Spleen (tissue), 11 donors: ENCODE measurements around the gene CORIN. TPM values are rescaled to one million over a fixed set of nuclear protein-coding genes. Genes with fewer than 3 reads are reported as not detected.

Source experiments
- DNase-seq: peaks from one replicate; pipeline ENCODE4 v3.0.0-alpha.2; 2020
- H3K27ac ChIP-seq, 8 donors: fragments of 200-600 bp; sonication (generic) in 7 of 8; 1 replicate in 4 of 8; 2 replicates in 4 of 8; pipeline versions ENCODE4 v1.5.0 to v1.8.0; 2016 to 2021; ENCODE audit warnings: inconsistent platforms in 4 of 8, mild to moderate bottlenecking in 4 of 8, moderate library complexity in 1 of 8
- H3K27me3 ChIP-seq, 7 donors: fragments of 200-600 bp; sonication (generic) in 6 of 7; replicated peaks in 1 of 7; 1 replicate in 4 of 7; 2 replicates in 3 of 7; pipeline versions ENCODE4 v1.5.0 to v1.8.0; 2016 to 2021; ENCODE audit warnings: inconsistent platforms in 3 of 7, mild to moderate bottlenecking in 1 of 7
- H3K36me3 ChIP-seq, 6 donors: fragments of 200-600 bp; sonication (generic) in 5 of 6; 1 replicate in 4 of 6; 2 replicates in 2 of 6; pipeline versions ENCODE4 v1.5.0 to v1.8.0; 2016 to 2021; ENCODE audit warnings: inconsistent platforms in 2 of 6
- H3K4me1 ChIP-seq, 6 donors: fragments of 200-600 bp; sonication (generic) in 5 of 6; 1 replicate in 3 of 6; 2 replicates in 3 of 6; pipeline versions ENCODE4 v1.5.0 to v1.8.0; 2016 to 2021; ENCODE audit warnings: inconsistent platforms in 3 of 6
- H3K4me3 ChIP-seq, 8 donors: fragments of 200-600 bp; sonication (generic) in 7 of 8; 1 replicate in 4 of 8; 2 replicates in 4 of 8; pipeline versions ENCODE4 v1.5.0 to v1.8.0; 2016 to 2021; ENCODE audit warnings: inconsistent platforms in 4 of 8, mild to moderate bottlenecking in 4 of 8, moderate library complexity in 2 of 8
- H3K9me3 ChIP-seq, 8 donors: fragments of 200-600 bp; sonication (generic) in 7 of 8; 1 replicate in 4 of 8; 2 replicates in 4 of 8; pipeline versions ENCODE4 v1.5.0 to v1.8.0; 2016 to 2021; ENCODE audit warnings: inconsistent platforms in 4 of 8
- POLR2A ChIP-seq, 3 donors: fragments of 450-650 bp; IDR thresholded peaks; one replicate each; pipeline ENCODE4 v1.5.1; 2017; ENCODE audit warnings: antibody characterized with exemption in 3 of 3, mild to moderate bottlenecking in 1 of 3
- POLR2AphosphoS5 ChIP-seq, 3 donors: sonication (generic); formaldehyde crosslinking; IDR thresholded peaks; one replicate each; pipeline ENCODE4 v1.5.1; 2017; ENCODE audit warnings: antibody characterized with exemption in 3 of 3
- WGBS, 5 donors: extraction: QIAGEN DNeasy Blood & Tissue Kit in 3 of 5; methylation state at CpG; one replicate each; pipeline versions ENCODE4 v1.1.5 to v1.1.7; 2013 to 2018; 5-methylcytosine and 5-hydroxymethylcytosine counted together
- intact Hi-C: fragments of 100-400 bp; cut with DNase I; formaldehyde crosslinking; loops from one replicate; pipeline ENCODE4 v1.15.0; 2023; ENCODE audit warnings: low total_unique reads
- polyA plus RNA-seq, 3 donors: library from polyadenylated mRNA; stranded (reverse); fragments of 200-250 nt; gene quantifications; one replicate each; pipeline ENCODE4 v1.2.1, GENCODE V29; 2013
- total RNA-seq, 7 donors: library from RNA; depleted of rRNA in 3 of 7; stranded (reverse); fragments of >200 nt in 3 of 7; fragmentation: NEBNext Ultra II Directional in 4 of 7; extraction: Animal tissue kit (Norgen Biotek cat#: 25700) in 4 of 7; gene quantifications; one replicate each; pipeline versions ENCODE4 v1.1.0 to v1.2.1, GENCODE V29; 2016 to 2021
- TF ChIP-seq, protein P1 (sequence below), 11 experiments: fragments of 200-600 bp in 7 of 11; fragments of 450-650 bp in 4 of 11; sonication (generic) in 4 of 11; IDR thresholded peaks in 8 of 11; conservative IDR thresholded peaks in 3 of 11; 1 replicate in 7 of 11; 2 replicates in 4 of 11; pipeline versions ENCODE4 v1.4.0 to v1.8.0; 2016 to 2021; ENCODE audit warnings: antibody characterized with exemption in 11 of 11, inconsistent platforms in 4 of 11, mild to moderate bottlenecking in 1 of 11
- donor health status: healthy with polysubstance abuse.
- donor health status: DM: no; HTN: no; CAD: no; lungs with moderate emphysema.
- donor health status: DM: no; HTN: no; CAD: no.
- donor health status: Bipolar disorder and iron deficiency.
- donor health status: healthy.
- donor health status: DM: no; HTN: no; CAD: no.
- donor health status: DM: yes; HTN: yes; CAD: no.

The CORIN gene
- total and polyA plus RNA-seq, 10 donors, result 0.23 to 12.3 (median 0.85) TPM

DNA sequence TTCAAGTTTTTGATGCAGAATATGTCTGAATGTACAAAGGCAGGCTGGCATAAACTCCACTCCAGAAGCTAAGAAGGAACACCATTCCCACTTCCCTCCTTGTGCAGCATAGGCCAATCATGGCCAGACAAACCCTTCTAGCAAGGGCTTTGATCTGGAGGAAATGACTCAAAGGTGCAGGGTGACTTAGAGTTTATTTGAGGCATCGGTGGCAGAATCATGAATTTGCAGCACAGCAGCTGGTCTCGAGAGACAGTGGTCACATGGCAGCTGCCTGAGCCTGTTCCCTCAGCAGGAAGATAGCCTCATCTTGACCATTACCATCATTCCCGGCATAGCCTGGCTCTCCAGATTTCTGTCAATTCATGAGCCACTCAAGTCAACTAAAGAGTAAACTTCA is 198.3 kb downstream of the CORIN start:
- no peak for TF ChIP-seq POLR2A (IDR thresholded peaks at IDR 0.05)
- TF ChIP-seq, protein P1, sequence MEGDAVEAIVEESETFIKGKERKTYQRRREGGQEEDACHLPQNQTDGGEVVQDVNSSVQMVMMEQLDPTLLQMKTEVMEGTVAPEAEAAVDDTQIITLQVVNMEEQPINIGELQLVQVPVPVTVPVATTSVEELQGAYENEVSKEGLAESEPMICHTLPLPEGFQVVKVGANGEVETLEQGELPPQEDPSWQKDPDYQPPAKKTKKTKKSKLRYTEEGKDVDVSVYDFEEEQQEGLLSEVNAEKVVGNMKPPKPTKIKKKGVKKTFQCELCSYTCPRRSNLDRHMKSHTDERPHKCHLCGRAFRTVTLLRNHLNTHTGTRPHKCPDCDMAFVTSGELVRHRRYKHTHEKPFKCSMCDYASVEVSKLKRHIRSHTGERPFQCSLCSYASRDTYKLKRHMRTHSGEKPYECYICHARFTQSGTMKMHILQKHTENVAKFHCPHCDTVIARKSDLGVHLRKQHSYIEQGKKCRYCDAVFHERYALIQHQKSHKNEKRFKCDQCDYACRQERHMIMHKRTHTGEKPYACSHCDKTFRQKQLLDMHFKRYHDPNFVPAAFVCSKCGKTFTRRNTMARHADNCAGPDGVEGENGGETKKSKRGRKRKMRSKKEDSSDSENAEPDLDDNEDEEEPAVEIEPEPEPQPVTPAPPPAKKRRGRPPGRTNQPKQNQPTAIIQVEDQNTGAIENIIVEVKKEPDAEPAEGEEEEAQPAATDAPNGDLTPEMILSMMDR (IDR thresholded peaks at IDR 0.05 in 8 of 11, conservative IDR thresholded peaks at IDR 0.05 in 3 of 11), result no peak
- TF ChIP-seq POLR2AphosphoS5 (IDR thresholded peaks at IDR 0.05), result no peak
- no peak overlapping the region for H3K27ac ChIP-seq
- 36 to 62% (median 44%) methylated on average over 2 to 3 of the region's 3 CpGs for WGBS, 5 donors

DNA sequence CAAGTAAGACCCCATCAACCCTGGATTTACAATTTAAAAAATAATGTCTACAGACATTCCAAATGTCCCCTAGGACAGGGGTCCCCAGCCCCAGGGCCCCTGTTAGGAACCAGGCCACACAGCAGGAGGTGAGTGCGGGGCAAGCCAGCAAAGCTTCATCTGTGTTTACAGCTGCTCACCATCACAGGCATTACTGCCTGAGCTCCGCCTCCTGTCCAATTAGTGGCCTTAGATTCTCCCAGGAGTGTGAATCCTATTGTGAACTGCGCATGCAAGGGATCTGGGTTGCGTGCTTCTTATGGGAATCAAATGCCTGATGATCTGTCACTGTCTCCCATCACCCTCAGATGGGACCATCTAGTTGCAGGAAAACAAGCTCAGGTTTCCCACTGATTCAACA is 206.7 kb downstream of the CORIN start:
- no peak for DNase-seq
- Histone ChIP-seq H3K4me3 (no peak overlapping the region), H3K27ac (no peak overlapping the region), H3K27me3 (no peaks in the 10 kb centered on the region), H3K4me1 (no peaks in the 10 kb centered on the region), H3K9me3 (no peaks in the 10 kb centered on the region), H3K36me3 (no peaks in the 10 kb centered on the region)
- TF ChIP-seq, protein P1 (IDR thresholded peaks at IDR 0.05 in 8 of 11, conservative IDR thresholded peaks at IDR 0.05 in 3 of 11), result no peak
- TF ChIP-seq POLR2A (IDR thresholded peaks at IDR 0.05) (no peak), POLR2AphosphoS5 (IDR thresholded peaks at IDR 0.05) (no peak)
- 80 to 94% (median 90%) methylated on average over 4 of the region's 4 CpGs for WGBS, 5 donors
- intact Hi-C loops, result no loop called here

More for the DNA sequence above, 198.3 kb downstream of the CORIN start:
- Histone ChIP-seq H3K9me3 (peaks cover 0 to 21% (median 3%) of the 10 kb centered on the region in 8 donors), H3K4me1 (no peaks in the 10 kb centered on the region), H3K4me3 (no peak overlapping the region), H3K36me3 (no peaks in the 10 kb centered on the region), H3K27me3 (no peaks in the 10 kb centered on the region)
- intact Hi-C loops, result no loop called here
- DNase-seq, result no peak

DNA sequence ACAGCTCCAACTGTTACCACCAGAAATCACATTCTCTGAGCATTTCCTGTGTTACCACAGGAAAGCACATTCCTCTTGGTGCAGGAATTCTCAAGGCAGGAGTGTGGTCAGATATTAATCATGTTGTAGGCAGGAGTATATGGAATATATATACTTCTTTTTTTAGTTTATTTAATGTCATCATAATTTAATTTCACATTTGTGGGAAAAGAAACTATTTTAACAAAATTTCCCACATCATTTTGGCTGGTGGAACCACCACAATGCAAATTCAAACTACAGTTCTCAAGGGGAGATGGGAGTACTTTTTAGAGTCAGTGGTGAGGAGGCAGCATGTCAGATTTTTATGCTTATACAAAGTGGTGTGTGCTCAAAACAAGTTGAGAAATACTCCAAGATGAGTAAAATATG is 213.8 kb downstream of the CORIN start:
- H3K27me3 ChIP-seq, result no peaks in the 10 kb centered on the region
- TF ChIP-seq POLR2AphosphoS5 (IDR thresholded peaks at IDR 0.05) (no peak), POLR2A (IDR thresholded peaks at IDR 0.05) (no peak)
- TF ChIP-seq, protein P1 (IDR thresholded peaks at IDR 0.05 in 8 of 11, conservative IDR thresholded peaks at IDR 0.05 in 3 of 11), result no peak

DNA sequence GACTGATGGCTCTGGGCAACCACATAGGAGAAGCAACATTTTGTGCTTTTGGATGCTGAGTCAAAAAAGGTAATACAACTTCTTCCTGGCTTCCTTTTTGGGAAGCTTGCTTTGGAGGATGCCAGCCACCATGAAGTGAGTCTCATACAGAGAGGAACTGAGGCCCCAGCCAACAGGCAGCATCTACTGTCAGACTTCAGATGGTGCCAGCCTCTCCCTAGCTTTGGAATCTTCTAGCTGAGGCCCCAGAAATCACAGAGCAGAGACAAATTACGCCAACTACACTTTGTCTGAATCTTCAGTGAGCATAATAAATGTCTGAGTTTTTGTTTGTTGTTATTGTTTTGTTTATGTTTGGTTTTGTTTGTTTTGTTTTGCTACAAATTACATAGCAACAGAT is 216.7 kb downstream of the CORIN start:
- intact Hi-C loops, result no loop called here

More for the DNA sequence above, 213.8 kb downstream of the CORIN start:
- H3K4me1 ChIP-seq, result no peaks in the 10 kb centered on the region
- H3K9me3 ChIP-seq, result no peaks in the 10 kb centered on the region
- H3K4me3 ChIP-seq, result no peak overlapping the region
- DNase-seq, result no peak
- no peaks in the 10 kb centered on the region for H3K36me3 ChIP-seq
- intact Hi-C loops, result no loop called here
- H3K27ac ChIP-seq, result no peak overlapping the region

More for the DNA sequence above, 216.7 kb downstream of the CORIN start:
- Histone ChIP-seq H3K4me1 (no peaks in the 10 kb centered on the region), H3K27ac (no peak overlapping the region), H3K36me3 (no peaks in the 10 kb centered on the region), H3K4me3 (no peak overlapping the region), H3K27me3 (no peaks in the 10 kb centered on the region), H3K9me3 (no peaks in the 10 kb centered on the region)
- WGBS, 5 donors, result 50 to 92% (median 91%) methylated on average over 1 of the region's 1 CpG
- DNase-seq, result no peak
- TF ChIP-seq, protein P1 (IDR thresholded peaks at IDR 0.05 in 8 of 11, conservative IDR thresholded peaks at IDR 0.05 in 3 of 11), result no peak
- TF ChIP-seq POLR2A (IDR thresholded peaks at IDR 0.05) (no peak), POLR2AphosphoS5 (IDR thresholded peaks at IDR 0.05) (no peak)
